OCI-M2 (cell line): Measurements from ENCODE around the gene RPS19BP1.
"Not testable (repeated sequence)": the region's sequence is repeated elsewhere in the genome, so short reads cannot be mapped to it uniquely, and the experiment has no call there.

ENCODE experiments used
- DNase-seq: peaks from one replicate; lab custom pipeline; 2025; ENCODE audit not compliant: unreplicated experiment; lab: John Stamatoyannopoulos, UW

RPS19BP1 gene

DNA sequence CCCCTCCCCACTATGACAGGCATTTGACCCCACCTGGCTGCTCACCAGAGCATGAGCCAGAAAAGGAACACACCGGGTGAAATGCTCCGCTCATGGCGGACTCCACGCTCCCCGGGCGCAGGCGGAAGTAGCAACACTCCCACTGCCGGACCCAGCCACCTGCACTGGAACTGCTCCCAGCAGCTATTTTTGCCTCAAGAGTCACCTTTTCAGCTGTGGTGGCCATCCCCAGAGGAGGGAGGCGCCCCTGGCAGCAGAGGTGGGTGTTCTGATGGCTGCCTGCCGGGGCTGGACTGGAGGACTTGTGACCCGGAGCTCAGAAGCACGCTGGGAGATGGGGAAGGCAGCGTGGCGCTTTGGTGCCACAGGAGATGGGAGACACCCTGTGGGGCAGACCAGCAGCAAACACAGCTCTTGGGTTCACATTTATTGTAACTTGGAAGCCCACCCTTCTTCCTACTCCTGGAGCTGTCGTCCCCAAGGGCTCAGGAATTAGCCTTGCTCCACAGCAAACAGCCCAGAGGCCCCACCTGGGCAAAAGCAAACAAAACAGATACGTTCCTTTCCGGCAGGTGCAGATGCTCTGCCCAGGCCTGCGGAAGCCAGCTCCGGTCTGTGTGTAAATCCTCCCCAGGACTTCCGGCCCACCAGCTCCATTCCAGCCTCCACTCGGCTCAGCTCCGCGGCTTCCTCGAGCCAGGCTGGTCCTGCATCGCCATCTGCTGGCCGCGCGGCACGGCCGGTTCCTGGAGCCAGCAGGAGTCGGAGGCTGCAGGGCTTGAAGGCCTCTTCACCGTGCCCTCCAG, 3.7 kb downstream of the RPS19BP1 start:
- peak; percentile 44 for DNase-seq

DNA sequence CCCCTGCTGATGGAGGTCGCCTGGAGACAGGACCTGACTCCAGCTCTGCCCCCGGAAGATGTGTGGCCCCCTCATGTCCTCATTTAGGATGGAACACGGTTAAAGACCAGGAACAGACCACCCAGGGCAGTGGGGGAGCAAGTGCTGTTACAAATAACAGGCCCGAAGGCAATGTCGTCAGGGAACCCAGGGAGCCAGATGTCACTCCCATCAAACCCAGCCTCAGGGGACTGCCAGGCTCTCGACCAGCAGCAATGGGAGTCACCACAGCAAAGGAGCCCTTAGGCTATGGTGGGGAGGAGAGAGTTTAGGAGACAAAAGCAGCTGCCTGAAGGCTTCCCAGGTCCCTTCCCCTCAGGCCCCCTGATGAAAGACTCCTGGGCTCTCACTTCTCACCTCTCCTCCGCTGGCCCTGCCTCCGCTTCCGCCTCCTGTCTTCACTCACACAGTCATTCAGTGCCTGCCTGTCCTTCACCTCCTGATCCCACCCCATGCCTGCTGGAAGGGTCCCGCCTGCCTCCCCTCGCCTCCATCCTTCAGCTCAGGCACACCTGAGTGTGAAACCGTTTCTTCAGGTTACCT, 4.4 kb downstream of the RPS19BP1 start:
- DNase-seq = no peak

GRCh38 chr22:39527481-39527961, 5.0 kb downstream of the RPS19BP1 start:
- DNase-seq = no peak

GRCh38 chr22:39526736-39527171, 5.8 kb downstream of the RPS19BP1 start:
- DNase-seq = no peak

GRCh38 chr22:39525658-39525975, 6.9 kb downstream of the RPS19BP1 start:
- DNase-seq = no peak

GRCh38 chr22:39524753-39525657, 7.5 kb downstream of the RPS19BP1 start:
- DNase-seq = no peak

DNA sequence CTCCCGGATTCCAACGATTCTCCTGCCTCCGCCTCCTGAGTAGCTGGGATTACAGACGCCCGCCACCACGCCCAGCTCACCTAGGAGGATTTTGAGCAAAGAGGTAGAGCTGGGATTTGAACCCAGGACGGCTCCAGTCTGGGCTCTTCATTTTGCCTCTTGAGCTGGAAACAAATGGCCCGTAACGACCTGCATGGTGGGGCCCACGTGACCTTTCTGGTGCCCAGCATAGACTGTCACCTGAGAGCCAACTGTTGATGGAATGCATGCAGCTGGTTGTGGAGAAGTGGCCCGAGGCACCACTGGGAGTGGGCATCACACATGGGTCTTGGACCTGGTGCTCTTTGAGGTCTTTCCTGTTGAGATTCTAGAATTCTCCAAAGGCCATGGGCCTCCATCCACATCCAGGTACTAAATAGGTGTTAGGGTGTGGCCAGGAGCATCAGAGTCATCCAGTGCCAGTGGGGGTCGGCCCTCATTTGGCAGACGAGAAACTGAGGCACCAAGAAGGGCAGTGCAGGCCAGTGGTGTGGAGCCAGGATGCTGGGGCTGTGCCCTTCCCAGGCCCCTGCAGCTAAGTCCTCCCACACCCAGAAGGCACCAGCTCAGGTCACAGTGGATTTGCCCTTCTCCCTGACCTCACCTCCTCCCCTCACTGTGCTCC, 8.3 kb downstream of the RPS19BP1 start:
- no peak for DNase-seq

GRCh38 chr22:39522567-39523300, 9.8 kb downstream of the RPS19BP1 start:
- DNase-seq = no peak

DNA sequence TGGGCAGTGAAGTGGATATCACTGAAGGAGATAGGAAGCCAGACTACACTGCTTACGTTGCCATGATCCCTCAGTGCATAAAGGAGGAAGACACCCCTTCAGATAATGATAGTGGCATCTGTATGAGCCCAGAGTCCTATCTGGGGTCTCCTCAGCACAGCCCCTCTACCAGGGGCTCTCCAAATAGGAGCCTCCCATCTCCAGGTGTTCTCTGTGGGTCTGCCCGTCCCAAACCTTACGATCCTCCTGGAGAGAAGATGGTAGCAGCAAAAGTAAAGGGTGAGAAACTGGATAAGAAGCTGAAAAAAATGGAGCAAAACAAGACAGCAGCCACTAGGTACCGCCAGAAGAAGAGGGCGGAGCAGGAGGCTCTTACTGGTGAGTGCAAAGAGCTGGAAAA, 10.5 kb downstream of the RPS19BP1 start:
- not testable (repeated sequence) for DNase-seq

GRCh38 chr22:39521106-39521885, 11.3 kb downstream of the RPS19BP1 start:
- not testable (repeated sequence) for DNase-seq

DNA sequence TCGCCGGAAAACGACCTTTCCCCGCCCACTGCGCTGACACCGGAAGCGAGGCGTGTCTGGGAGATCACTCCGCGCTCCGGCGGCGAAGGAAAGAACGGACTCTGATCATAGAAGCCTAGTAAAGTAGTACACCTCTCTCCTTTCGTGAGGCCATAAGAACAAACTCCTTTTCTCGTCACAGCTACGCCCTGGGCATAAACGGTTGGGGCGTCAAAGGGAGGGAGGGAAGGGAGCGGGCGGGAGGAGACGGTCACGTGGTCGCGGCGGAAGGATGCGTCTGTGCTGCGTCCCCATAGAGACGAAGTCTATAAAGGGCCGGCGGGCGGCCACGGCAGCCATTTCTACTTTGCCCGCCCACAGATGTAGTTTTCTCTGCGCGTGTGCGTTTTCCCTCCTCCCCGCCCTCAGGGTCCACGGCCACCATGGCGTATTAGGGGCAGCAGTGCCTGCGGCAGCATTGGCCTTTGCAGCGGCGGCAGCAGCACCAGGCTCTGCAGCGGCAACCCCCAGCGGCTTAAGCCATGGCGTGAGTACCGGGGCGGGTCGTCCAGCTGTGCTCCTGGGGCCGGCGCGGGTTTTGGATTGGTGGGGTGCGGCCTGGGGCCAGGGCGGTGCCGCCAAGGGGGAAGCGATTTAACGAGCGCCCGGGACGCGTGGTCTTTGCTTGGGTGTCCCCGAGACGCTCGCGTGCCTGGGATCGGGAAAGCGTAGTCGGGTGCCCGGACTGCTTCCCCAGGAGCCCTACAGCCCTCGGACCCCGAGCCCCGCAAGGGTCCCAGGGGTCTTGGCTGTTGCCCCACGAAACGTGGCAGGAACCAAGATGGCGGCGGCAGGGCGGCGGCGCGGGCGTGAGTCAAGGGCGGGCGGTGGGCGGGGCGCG, 12.1 kb downstream of the RPS19BP1 start, which contains the start of gene ATF4:
TSS of gene ATF4 (plus strand) at position 337 of the 880 bp plus-strand sequence. CDS start 884 bp downstream, outside the sequence.
- DNase-seq = no peak

DNA sequence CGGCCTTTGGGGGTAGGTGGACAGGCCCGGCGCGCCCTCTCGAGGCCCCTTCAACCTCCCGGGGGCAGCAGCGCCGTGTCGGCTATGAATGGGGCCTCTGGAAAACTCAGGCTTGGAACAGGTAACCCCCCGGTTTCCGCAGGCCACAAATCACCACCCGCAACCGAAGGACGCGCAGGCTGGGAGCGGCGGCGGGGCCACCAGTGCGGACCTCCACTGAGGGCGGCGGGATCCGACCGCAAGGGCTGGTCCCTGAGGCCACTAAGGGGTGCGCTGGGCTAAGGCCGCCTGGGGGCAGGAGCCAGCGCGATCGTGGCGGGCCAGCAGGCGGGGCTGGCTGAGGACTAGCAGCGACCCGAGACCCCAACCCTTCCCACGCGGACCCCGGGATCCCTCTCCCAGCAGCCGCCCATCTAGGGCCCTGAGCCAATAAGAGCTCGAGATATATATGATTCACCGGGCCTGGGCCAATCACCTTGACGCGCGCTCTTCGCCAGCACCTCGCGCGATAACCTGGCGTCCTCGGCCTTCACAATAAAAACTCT, 12.8 kb downstream of the RPS19BP1 start:
- peak; percentile 81 for DNase-seq

DNA sequence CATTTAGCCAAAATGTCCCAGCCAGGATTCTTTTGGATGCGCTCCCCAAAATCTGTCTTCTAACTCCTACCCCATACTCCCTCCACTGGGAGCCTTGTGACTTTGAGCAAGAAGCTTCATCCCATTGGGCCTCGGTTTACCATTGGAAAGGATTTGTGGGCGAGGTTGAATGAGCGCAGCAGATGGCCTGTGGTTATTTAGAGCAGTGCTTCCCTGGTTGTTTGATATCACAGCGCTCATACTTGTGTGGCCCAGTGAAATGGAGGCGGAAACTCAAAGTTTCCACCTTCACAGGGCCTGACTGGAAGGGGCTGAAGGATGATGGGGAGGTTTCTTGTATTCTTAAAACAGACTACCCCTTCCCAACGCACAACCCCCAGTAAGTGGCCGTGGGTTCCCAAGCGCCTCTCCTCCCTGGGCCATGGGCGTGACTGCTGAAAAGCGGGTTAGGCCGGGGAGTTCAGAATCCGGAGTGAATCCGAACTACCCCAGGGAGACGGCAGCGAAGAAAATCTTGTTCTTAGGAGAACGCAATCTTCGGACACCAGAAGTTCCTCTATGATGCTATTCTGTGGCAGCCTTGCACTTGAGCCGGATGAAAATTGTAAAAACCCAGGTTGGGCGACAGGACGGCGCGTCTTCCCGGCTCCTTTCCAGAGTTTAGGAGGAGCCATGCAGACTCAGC, 13.4 kb downstream of the RPS19BP1 start:
- no peak for DNase-seq

DNA sequence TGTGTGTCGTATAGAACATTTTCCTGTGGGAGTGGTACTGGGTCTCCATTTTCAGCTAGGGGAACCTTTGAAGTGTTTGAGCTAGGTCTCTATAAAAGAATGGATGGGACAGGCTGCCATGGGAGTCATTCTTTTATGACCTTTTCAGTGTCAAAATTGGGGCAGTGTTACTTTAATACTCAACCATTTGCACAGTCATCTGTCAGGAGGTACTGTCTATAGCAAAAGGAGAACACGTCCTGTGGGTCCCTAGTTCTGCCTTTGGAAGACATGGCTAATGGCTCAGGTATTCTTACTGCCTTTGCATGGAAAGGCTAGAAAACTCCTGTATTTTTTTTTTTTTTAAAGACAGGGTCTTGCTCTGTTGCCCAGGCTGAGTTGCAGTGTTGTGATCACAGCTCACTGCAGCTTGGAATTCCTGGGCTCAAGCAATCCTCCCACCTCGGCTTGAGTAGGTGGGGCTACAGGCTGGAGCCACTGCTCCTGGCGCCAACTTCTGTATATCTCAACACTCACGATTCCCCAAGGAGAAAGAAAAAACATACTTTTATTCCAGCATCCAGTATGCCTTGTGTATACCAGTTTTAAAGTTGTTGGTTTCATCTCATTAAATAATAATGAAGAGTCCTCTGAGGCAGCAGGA, 14.3 kb downstream of the RPS19BP1 start:
- no peak for DNase-seq

DNA sequence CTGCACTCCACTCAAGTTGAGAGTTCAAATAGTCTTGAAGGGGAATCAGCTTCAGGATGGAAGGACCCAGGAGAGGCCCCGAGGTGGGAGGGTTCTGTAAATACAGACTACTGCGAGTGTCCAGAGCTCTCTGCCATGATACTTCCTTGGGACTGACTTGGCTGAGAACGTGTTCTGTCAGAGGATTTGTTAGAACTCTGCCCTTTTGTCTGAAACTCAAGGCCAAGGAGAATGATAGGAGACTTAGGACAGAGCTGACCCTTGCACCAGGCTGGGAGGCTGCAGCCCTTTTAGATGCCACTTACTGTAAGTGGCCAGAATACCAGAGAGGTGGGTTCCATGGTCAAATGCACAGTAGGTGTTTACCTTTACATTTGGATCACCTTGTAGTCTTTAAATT, 15.1 kb downstream of the RPS19BP1 start:
- DNase-seq = no peak

GRCh38 chr22:39515266-39516050, 17.1 kb downstream of the RPS19BP1 start:
- no peak for DNase-seq
